ENCODE results near the gene OR5M3.

OR5M3 gene

GRCh38 chr11:56453521-56453920 is 19.6 kb downstream of the OR5M3 start:
- Histone ChIP-seq H3K4me1 (ENCODE audit: control insufficient read depth, low read length) (no peaks in the 10 kb centered on the region), H3K36me3 (ENCODE audit: control insufficient read depth, low read length) (no peaks in the 10 kb centered on the region), H3K9me2 (replicated peaks; ENCODE audit: control insufficient read depth, low read length) (no peaks in the 10 kb centered on the region), H3K4me2 (ENCODE audit: low read length) (no peak overlapping the region), H3K27me3 (ENCODE audit: control insufficient read depth, low read length) (no peaks in the 10 kb centered on the region), H3K27ac (ENCODE audit: low read depth, low read length) (no peak overlapping the region), H4K20me1 (ENCODE audit: control insufficient read depth, insufficient read depth, low read depth, low read length) (no peaks in the 10 kb centered on the region), H3K79me2 (ENCODE audit: control insufficient read depth, low read length) (no peaks in the 10 kb centered on the region), H3F3A (ENCODE audit: control insufficient read depth, insufficient read depth) (no peaks in the 10 kb centered on the region), H3K4me3 (ENCODE audit: low read length) (no peak overlapping the region), H3K9me3 (ENCODE audit: control insufficient read depth, insufficient read depth, low read length) (no peaks in the 10 kb centered on the region)
- TF ChIP-seq CTCF (IDR thresholded peaks at IDR 0.05; ENCODE audit: low read depth, low read length, poor library complexity, severe bottlenecking) (no peak), EZH2phosphoT487 (IDR thresholded peaks at IDR 0.05; ENCODE audit: borderline replicate concordance, low read length) (no peak)
